H9 (cell line): ENCODE data around the gene UPB1. TPM values are rescaled to one million over a fixed set of nuclear protein-coding genes. Genes with fewer than 3 reads are reported as not detected.

ENCODE experiments used
- DNase-seq: peaks from one replicate; pipeline ENCODE4 v3.0.0-alpha.2; 2017
- H2AFZ ChIP-seq: one replicate; pipeline ENCODE4 v1.6.1; 2013; ENCODE audit warnings: mild to moderate bottlenecking, low read length, control low read depth, moderate library complexity
- H2AK5ac ChIP-seq: 2 replicates; pipeline ENCODE4 v1.6.1; 2013; ENCODE audit warnings: low read length, control low read depth, mixed read lengths; ENCODE audit not compliant: insufficient read length
- H2BK120ac ChIP-seq: one replicate; pipeline ENCODE4 v1.6.1; 2013; ENCODE audit warnings: low read depth, mild to moderate bottlenecking, low read length, control low read depth, inconsistent platforms; ENCODE audit not compliant: poor library complexity, severe bottlenecking
- H2BK12ac ChIP-seq: 2 replicates; pipeline ENCODE4 v1.6.1; 2013; ENCODE audit warnings: low read length, control low read depth, mixed read lengths, low read depth; ENCODE audit not compliant: insufficient read length
- H2BK15ac ChIP-seq: 2 replicates; pipeline ENCODE4 v1.6.1; 2013; ENCODE audit warnings: low read depth, low read length, control low read depth
- H2BK20ac ChIP-seq: one replicate; pipeline ENCODE4 v1.6.1; 2013; ENCODE audit warnings: low read depth, mild to moderate bottlenecking, low read length, control low read depth, inconsistent platforms; ENCODE audit not compliant: poor library complexity, severe bottlenecking
- H2BK5ac ChIP-seq: 2 replicates; pipeline ENCODE4 v1.6.1; 2013; ENCODE audit warnings: low read length, control low read depth, mixed read lengths; ENCODE audit not compliant: insufficient read length
- H3K14ac ChIP-seq: 2 replicates; pipeline ENCODE4 v1.6.1; 2013; ENCODE audit warnings: low read length, control low read depth; ENCODE audit not compliant: insufficient read depth
- H3K18ac ChIP-seq: 2 replicates; pipeline ENCODE4 v1.6.1; 2013; ENCODE audit warnings: low read depth, mild to moderate bottlenecking, mixed read lengths, low read length, control low read depth; ENCODE audit not compliant: insufficient read length
- H3K23ac ChIP-seq: 2 replicates; pipeline ENCODE4 v1.6.1; 2013; ENCODE audit warnings: low read length, control low read depth, mixed read lengths, low read depth; ENCODE audit not compliant: insufficient read length
- H3K23me2 ChIP-seq: 2 replicates; pipeline ENCODE4 v1.6.1; 2013; ENCODE audit warnings: low read depth, mild to moderate bottlenecking, mixed read lengths, low read length, control low read depth; ENCODE audit not compliant: insufficient read length, poor library complexity, severe bottlenecking
- H3K27ac ChIP-seq: 2 replicates; pipeline ENCODE4 v1.5.1; 2013; ENCODE audit warnings: low read length, control low read depth, mixed read lengths, low read depth; ENCODE audit not compliant: insufficient read length
- H3K27me3 ChIP-seq: 2 replicates; pipeline ENCODE4 v1.6.1; 2013; ENCODE audit warnings: low read length, control low read depth, inconsistent platforms; ENCODE audit not compliant: insufficient read depth
- H3K4ac ChIP-seq: 2 replicates; pipeline ENCODE4 v1.6.1; 2013; ENCODE audit warnings: low read depth, mild to moderate bottlenecking, control low read depth, inconsistent platforms, low read length, moderate library complexity
- H3K4me1 ChIP-seq: 2 replicates; pipeline ENCODE4 v1.6.1; 2013; ENCODE audit warnings: low read length, control low read depth, inconsistent platforms; ENCODE audit not compliant: insufficient read depth
- H3K4me2 ChIP-seq: 2 replicates; pipeline ENCODE4 v1.6.1; 2013; ENCODE audit warnings: low read length, control low read depth, mixed read lengths; ENCODE audit not compliant: insufficient read length, insufficient read depth
- H3K56ac ChIP-seq: 2 replicates; pipeline ENCODE4 v1.6.1; 2013; ENCODE audit warnings: low read depth, mild to moderate bottlenecking, mixed read lengths, low read length, control low read depth; ENCODE audit not compliant: insufficient read length
- H3K79me1 ChIP-seq: 2 replicates; pipeline ENCODE4 v1.6.1; 2013; ENCODE audit warnings: low read depth, mild to moderate bottlenecking, moderate library complexity, low read length, control low read depth, inconsistent platforms; ENCODE audit not compliant: insufficient read depth, poor library complexity, severe bottlenecking
- H3K79me2 ChIP-seq: 2 replicates; pipeline ENCODE4 v1.6.1; 2013; ENCODE audit warnings: low read length, control low read depth, inconsistent platforms; ENCODE audit not compliant: insufficient read depth
- H3K9ac ChIP-seq: 2 replicates; pipeline ENCODE4 v1.6.1; 2013; ENCODE audit warnings: low read length, control low read depth, mixed read lengths; ENCODE audit not compliant: insufficient read length; ENCODE audit errors: extremely low read depth
- H3K9me3 ChIP-seq: one replicate; pipeline ENCODE4 v1.6.1; 2013; ENCODE audit warnings: low read depth, low read length, inconsistent platforms; ENCODE audit not compliant: control insufficient read depth
- H3T11ph ChIP-seq: one replicate; pipeline ENCODE4 v1.6.1; 2013; ENCODE audit warnings: mild to moderate bottlenecking, low read length, control low read depth, inconsistent platforms
- H4K20me1 ChIP-seq: one replicate; pipeline ENCODE4 v1.6.1; 2013; ENCODE audit not compliant: control insufficient read depth, insufficient read length, insufficient read depth
- H4K5ac ChIP-seq: 2 replicates; pipeline ENCODE4 v1.6.1; 2013; ENCODE audit warnings: low read depth, mild to moderate bottlenecking, mixed read lengths, low read length, control low read depth; ENCODE audit not compliant: insufficient read length
- H4K8ac ChIP-seq: replicated peaks from 2 replicates; pipeline ENCODE4 v1.6.1; 2013; ENCODE audit warnings: low read length, control low read depth, mixed read lengths, low read depth; ENCODE audit not compliant: insufficient read length
- H4K91ac ChIP-seq: 2 replicates; pipeline ENCODE4 v1.6.1; 2013; ENCODE audit warnings: low read depth, mild to moderate bottlenecking, moderate library complexity, mixed read lengths, low read length, control low read depth; ENCODE audit not compliant: insufficient read length
- H3K27ac Mint-ChIP-seq, 3 experiments: 2 replicates in 2 of 3; 3 replicates in 1 of 3; pipeline ENCODE4 v1.8.0; 2020 to 2021; ENCODE audit warnings: mixed read lengths in 3 of 3, mild to moderate bottlenecking in 1 of 3, moderate library complexity in 1 of 3
- H3K27me3 Mint-ChIP-seq: 2 replicates; pipeline ENCODE4 v1.8.0; 2021; ENCODE audit warnings: low read depth, mild to moderate bottlenecking, moderate library complexity, mixed read lengths
- H3K36me3 Mint-ChIP-seq, 3 experiments: 2 replicates in 2 of 3; 3 replicates in 1 of 3; pipeline ENCODE4 v1.8.0; 2020 to 2021; ENCODE audit warnings: low read depth in 3 of 3, mixed read lengths in 3 of 3; ENCODE audit not compliant: insufficient read depth in 1 of 3
- H3K4me1 Mint-ChIP-seq, 2 experiments: 2 replicates each; pipeline ENCODE4 v1.8.0; 2020; ENCODE audit warnings: mixed read lengths in 2 of 2
- H3K4me3 Mint-ChIP-seq, 2 experiments: 2 replicates in 1 of 2; 3 replicates in 1 of 2; pipeline ENCODE4 v1.8.0; 2020 to 2021; ENCODE audit warnings: mild to moderate bottlenecking in 2 of 2, mixed read lengths in 2 of 2, moderate library complexity in 1 of 2
- H3K9me3 Mint-ChIP-seq, 2 experiments: 2 replicates in 1 of 2; 3 replicates in 1 of 2; pipeline ENCODE4 v1.8.0; 2020; ENCODE audit warnings: mild to moderate bottlenecking in 2 of 2, mixed read lengths in 2 of 2, moderate library complexity in 1 of 2
- WGBS: extraction: QIAGEN DNeasy Blood & Tissue Kit; methylation state at CpG from one replicate; pipeline ENCODE4 v1.1.7; 2013; ENCODE audit warnings: missing lambda C conversion rate, low lambda C conversion rate, mixed read lengths; ENCODE audit not compliant: insufficient read length; ENCODE audit errors: extremely low coverage; 5-methylcytosine and 5-hydroxymethylcytosine counted together
- total RNA-seq: library from RNA; stranded (reverse); gene quantifications from 2 replicates; pipeline ENCODE4 v1.2.1, GENCODE V29; 2021
- TF ChIP-seq, protein P1 (sequence below): fragments of 200-600 bp; sonication (generic); conservative IDR thresholded peaks from 3 replicates; pipeline ENCODE4 v1.8.0; 2021; ENCODE audit warnings: antibody characterized with exemption, mild to moderate bottlenecking

UPB1 gene
- total RNA-seq, 1 experiment from 2014 or later: not detected

DNA sequence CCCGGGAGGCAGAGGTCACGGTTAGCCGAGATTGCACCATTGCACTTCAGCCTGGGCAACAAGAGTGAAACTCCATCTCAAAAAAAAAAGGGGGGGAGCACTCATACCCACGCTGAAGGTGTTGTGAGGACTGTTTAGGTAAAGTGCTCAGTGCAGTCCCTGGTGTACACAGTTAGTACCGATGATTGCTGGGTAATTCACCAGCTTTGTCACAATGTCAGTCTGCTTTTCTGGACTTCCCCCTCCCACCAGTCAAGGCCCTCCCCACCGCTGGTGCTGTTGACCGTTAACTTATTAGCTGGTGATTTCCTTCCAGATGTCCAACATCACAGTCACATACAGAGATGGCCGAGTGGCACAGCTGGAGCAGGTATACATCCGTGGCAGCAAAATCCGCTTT is 72.5 kb downstream of the UPB1 start:
- no peaks in the 10 kb centered on the region for H3K9me3 Mint-ChIP-seq
- H3K36me3 Mint-ChIP-seq: peaks cover 44 to 74% (median 61%) of the 10 kb centered on the region in 3 experiments
- Histone ChIP-seq H3T11ph (no peak overlapping the region), H4K5ac (no peak overlapping the region), H2BK15ac (no peak overlapping the region), H3K18ac (no peak overlapping the region), H3K79me1 (peaks cover 5% of the 10 kb centered on the region), H2BK12ac (no peak overlapping the region), H2AK5ac (no peak overlapping the region), H3K23ac (no peak overlapping the region), H3K4me1 (no peaks in the 10 kb centered on the region), H2BK5ac (no peak overlapping the region), H2BK120ac (no peak overlapping the region), H3K9me3 (no peaks in the 10 kb centered on the region), H3K79me2 (peaks cover 33% of the 10 kb centered on the region), H3K23me2 (no peaks in the 10 kb centered on the region), H3K4me2 (no peak overlapping the region), H4K20me1 (no peaks in the 10 kb centered on the region), H3K27ac (no peak overlapping the region), H3K56ac (no peak overlapping the region), H4K91ac (no peak overlapping the region), H3K9ac (no peak overlapping the region), H4K8ac (no peak overlapping the region), H3K27me3 (no peaks in the 10 kb centered on the region), H3K14ac (no peak overlapping the region), H2BK20ac (no peak overlapping the region), H3K4ac (no peak overlapping the region), H2AFZ (no peak overlapping the region)
- TF ChIP-seq, protein P1, sequence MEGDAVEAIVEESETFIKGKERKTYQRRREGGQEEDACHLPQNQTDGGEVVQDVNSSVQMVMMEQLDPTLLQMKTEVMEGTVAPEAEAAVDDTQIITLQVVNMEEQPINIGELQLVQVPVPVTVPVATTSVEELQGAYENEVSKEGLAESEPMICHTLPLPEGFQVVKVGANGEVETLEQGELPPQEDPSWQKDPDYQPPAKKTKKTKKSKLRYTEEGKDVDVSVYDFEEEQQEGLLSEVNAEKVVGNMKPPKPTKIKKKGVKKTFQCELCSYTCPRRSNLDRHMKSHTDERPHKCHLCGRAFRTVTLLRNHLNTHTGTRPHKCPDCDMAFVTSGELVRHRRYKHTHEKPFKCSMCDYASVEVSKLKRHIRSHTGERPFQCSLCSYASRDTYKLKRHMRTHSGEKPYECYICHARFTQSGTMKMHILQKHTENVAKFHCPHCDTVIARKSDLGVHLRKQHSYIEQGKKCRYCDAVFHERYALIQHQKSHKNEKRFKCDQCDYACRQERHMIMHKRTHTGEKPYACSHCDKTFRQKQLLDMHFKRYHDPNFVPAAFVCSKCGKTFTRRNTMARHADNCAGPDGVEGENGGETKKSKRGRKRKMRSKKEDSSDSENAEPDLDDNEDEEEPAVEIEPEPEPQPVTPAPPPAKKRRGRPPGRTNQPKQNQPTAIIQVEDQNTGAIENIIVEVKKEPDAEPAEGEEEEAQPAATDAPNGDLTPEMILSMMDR: no peak
- H3K4me3 Mint-ChIP-seq: no peak overlapping the region
- no peaks in the 10 kb centered on the region for H3K27me3 Mint-ChIP-seq
- H3K27ac Mint-ChIP-seq: no peak overlapping the region
- WGBS: no CpG with 5 or more reads among the region's 10 CpGs
- H3K4me1 Mint-ChIP-seq: no peaks in the 10 kb centered on the region
- no peak for DNase-seq
